NCI-H1092 treated with DMSO at 0.1 percent for 48 hours (cell line): ENCODE data around the gene GATD1.

Experiments
- DNase-seq: peaks from one replicate; lab custom pipeline; 2025; lab: John Stamatoyannopoulos, UW

GATD1 gene

GRCh38 chr11:777288-778255 is at the start of gene GATD1:
TSS of gene GATD1 (minus strand) at chr11:777487. CDS start at chr11:777462, 25 bp downstream.
- DNase-seq = peak; percentile 87

- no peak for DNase-seq
Observed at GRCh38 chr11:826836-827145, 49.5 kb upstream of the GATD1 start.

GRCh38 chr11:826227-826621 is 48.9 kb upstream of the GATD1 start:
- DNase-seq = no peak

GRCh38 chr11:825366-826226 is 48.3 kb upstream of the GATD1 start:
- no peak for DNase-seq

GRCh38 chr11:824942-825341 is 47.7 kb upstream of the GATD1 start:
- DNase-seq = peak; percentile 52

GRCh38 chr11:824292-824880 is 47.1 kb upstream of the GATD1 start:
- peak; percentile 88 for DNase-seq

GRCh38 chr11:823441-824291 is 46.4 kb upstream of the GATD1 start:
- no peak for DNase-seq

- DNase-seq = no peak
Observed at GRCh38 chr11:821512-822371, 44.5 kb upstream of the GATD1 start.

GRCh38 chr11:820655-821511 is 43.6 kb upstream of the GATD1 start:
- no peak for DNase-seq

GRCh38 chr11:819943-820649 is 42.8 kb upstream of the GATD1 start:
- peak; percentile 44 for DNase-seq

- peak; percentile 84 for DNase-seq
Observed at GRCh38 chr11:819129-819931, 42.0 kb upstream of the GATD1 start.

- DNase-seq = no peak
Observed at GRCh38 chr11:818396-819128, 41.3 kb upstream of the GATD1 start, which contains the start of gene PNPLA2. TSS of gene PNPLA2 (plus strand) at chr11:818914. CDS start at chr11:819719, 805 bp downstream.

- DNase-seq = no peak
Observed at GRCh38 chr11:816433-816779, 39.1 kb upstream of the GATD1 start.

- DNase-seq = no peak
Observed at GRCh38 chr11:815675-816432, 38.6 kb upstream of the GATD1 start.

GRCh38 chr11:813456-814096 is 36.3 kb upstream of the GATD1 start:
- no peak for DNase-seq

- no peak for DNase-seq
Observed at GRCh38 chr11:813072-813455, 35.8 kb upstream of the GATD1 start.
